Measurements from ENCODE around the gene CYP3A5.

The CYP3A5 gene

GRCh38 chr7:99719996-99720769, 40.4 kb upstream of the CYP3A5 start:
- Histone ChIP-seq H3K9me3 (ENCODE audit: insufficient read depth, low read length, severe bottlenecking) (no peaks in the 10 kb centered on the region), H3K27me3 (ENCODE audit: insufficient read depth, low read length, poor library complexity) (no peaks in the 10 kb centered on the region), H4K20me1 (ENCODE audit: insufficient read depth, low read length) (no peaks in the 10 kb centered on the region), H3K4me1 (ENCODE audit: insufficient read depth, low read length) (peaks cover 16% of the 10 kb centered on the region), H3K9ac (ENCODE audit: low read depth, low read length) (no peak overlapping the region), H3K79me2 (ENCODE audit: insufficient read depth, low read length) (no peaks in the 10 kb centered on the region), H3K36me3 (ENCODE audit: insufficient read depth, low read length) (no peaks in the 10 kb centered on the region), H3K27ac (ENCODE audit: low read length) (no peak overlapping the region), H3K4me3 (ENCODE audit: low read depth in 1 of 2, low read length in 2 of 2) (no peak overlapping the region), H2AFZ (ENCODE audit: low read depth, low read length) (no peak overlapping the region), H3K4me2 (ENCODE audit: insufficient read depth, low read length) (no peak overlapping the region)
- no peak for DNase-seq
- ATAC-seq (ENCODE audit: insufficient read depth, low read depth): peak; percentile 75
- TF ChIP-seq EZH2 (IDR thresholded peaks at IDR 0.05; ENCODE audit: borderline replicate concordance, low read depth, low read length, severe bottlenecking) (no peak), CTCF (IDR thresholded peaks at IDR 0.05; ENCODE audit: borderline replicate concordance, extremely low read depth, low read length, poor library complexity, severe bottlenecking) (no peak)

GRCh38 chr7:99713995-99714570, 34.3 kb upstream of the CYP3A5 start:
- Histone ChIP-seq H3K79me2 (ENCODE audit: insufficient read depth, low read length) (no peaks in the 10 kb centered on the region), H3K27ac (ENCODE audit: low read length) (no peak overlapping the region), H2AFZ (ENCODE audit: low read depth, low read length) (no peak overlapping the region), H3K27me3 (ENCODE audit: insufficient read depth, low read length, poor library complexity) (no peaks in the 10 kb centered on the region), H3K4me2 (ENCODE audit: insufficient read depth, low read length) (no peak overlapping the region), H3K4me3 (ENCODE audit: low read depth in 1 of 2, low read length in 2 of 2) (no peak overlapping the region), H4K20me1 (ENCODE audit: insufficient read depth, low read length) (no peaks in the 10 kb centered on the region), H3K9me3 (ENCODE audit: insufficient read depth, low read length, severe bottlenecking) (no peaks in the 10 kb centered on the region), H3K9ac (ENCODE audit: low read depth, low read length) (no peak overlapping the region), H3K36me3 (ENCODE audit: insufficient read depth, low read length) (no peaks in the 10 kb centered on the region), H3K4me1 (ENCODE audit: insufficient read depth, low read length) (no peaks in the 10 kb centered on the region)
- no peak for TF ChIP-seq EZH2 (IDR thresholded peaks at IDR 0.05; ENCODE audit: borderline replicate concordance, low read depth, low read length, severe bottlenecking)
- ATAC-seq (ENCODE audit: insufficient read depth, low read depth): no peak
- DNase-seq: no peak

- no peak overlapping the region for H3K4me2 ChIP-seq (ENCODE audit: insufficient read depth, low read length)
- no peak overlapping the region for H3K4me3 ChIP-seq (ENCODE audit: low read depth in 1 of 2, low read length in 2 of 2)
- TF ChIP-seq CTCF (IDR thresholded peaks at IDR 0.05; ENCODE audit: borderline replicate concordance, extremely low read depth, low read length, poor library complexity, severe bottlenecking) (no peak), EZH2 (IDR thresholded peaks at IDR 0.05; ENCODE audit: borderline replicate concordance, low read depth, low read length, severe bottlenecking) (no peak)
- no peaks in the 10 kb centered on the region for H3K27me3 ChIP-seq (ENCODE audit: insufficient read depth, low read length, poor library complexity)
- no peak overlapping the region for H3K27ac ChIP-seq (ENCODE audit: low read length)
- no peak for ATAC-seq (ENCODE audit: insufficient read depth, low read depth)
- H3K9me3 ChIP-seq (ENCODE audit: insufficient read depth, low read length, severe bottlenecking): peaks cover 14% of the 10 kb centered on the region
- H3K9ac ChIP-seq (ENCODE audit: low read depth, low read length): no peak overlapping the region
- no peaks in the 10 kb centered on the region for H3K36me3 ChIP-seq (ENCODE audit: insufficient read depth, low read length)
- no peaks in the 10 kb centered on the region for H3K79me2 ChIP-seq (ENCODE audit: insufficient read depth, low read length)
- H3K4me1 ChIP-seq (ENCODE audit: insufficient read depth, low read length): no peaks in the 10 kb centered on the region
- DNase-seq: no peak
- H4K20me1 ChIP-seq (ENCODE audit: insufficient read depth, low read length): no peaks in the 10 kb centered on the region
- no peak overlapping the region for H2AFZ ChIP-seq (ENCODE audit: low read depth, low read length)
Observed at GRCh38 chr7:99709838-99710578, 30.2 kb upstream of the CYP3A5 start.

GRCh38 chr7:99709260-99709659, 29.5 kb upstream of the CYP3A5 start:
- DNase-seq (no peak), ATAC-seq (ENCODE audit: insufficient read depth, low read depth) (no peak)
- Histone ChIP-seq H3K4me3 (ENCODE audit: low read depth in 1 of 2, low read length in 2 of 2) (no peak overlapping the region), H3K79me2 (ENCODE audit: insufficient read depth, low read length) (no peaks in the 10 kb centered on the region), H3K9me3 (ENCODE audit: insufficient read depth, low read length, severe bottlenecking) (peaks cover 14% of the 10 kb centered on the region), H3K4me1 (ENCODE audit: insufficient read depth, low read length) (no peaks in the 10 kb centered on the region), H3K9ac (ENCODE audit: low read depth, low read length) (no peak overlapping the region), H3K36me3 (ENCODE audit: insufficient read depth, low read length) (no peaks in the 10 kb centered on the region), H3K4me2 (ENCODE audit: insufficient read depth, low read length) (no peak overlapping the region), H2AFZ (ENCODE audit: low read depth, low read length) (no peak overlapping the region), H4K20me1 (ENCODE audit: insufficient read depth, low read length) (no peaks in the 10 kb centered on the region), H3K27me3 (ENCODE audit: insufficient read depth, low read length, poor library complexity) (no peaks in the 10 kb centered on the region), H3K27ac (ENCODE audit: low read length) (no peak overlapping the region)
- TF ChIP-seq CTCF (IDR thresholded peaks at IDR 0.05; ENCODE audit: borderline replicate concordance, extremely low read depth, low read length, poor library complexity, severe bottlenecking): no peak
- no peak for TF ChIP-seq EZH2 (IDR thresholded peaks at IDR 0.05; ENCODE audit: borderline replicate concordance, low read depth, low read length, severe bottlenecking)
